UCSD-AML1 (cell line): ENCODE results near the gene MCOLN3.
"Not testable (repeated sequence)": the region's sequence is repeated elsewhere in the genome, so short reads cannot be mapped to it uniquely, and the experiment has no call there.

Source experiments
- DNase-seq: peaks from one replicate; lab custom pipeline; 2025; ENCODE audit not compliant: unreplicated experiment; lab: John Stamatoyannopoulos, UW

Gene MCOLN3

DNA sequence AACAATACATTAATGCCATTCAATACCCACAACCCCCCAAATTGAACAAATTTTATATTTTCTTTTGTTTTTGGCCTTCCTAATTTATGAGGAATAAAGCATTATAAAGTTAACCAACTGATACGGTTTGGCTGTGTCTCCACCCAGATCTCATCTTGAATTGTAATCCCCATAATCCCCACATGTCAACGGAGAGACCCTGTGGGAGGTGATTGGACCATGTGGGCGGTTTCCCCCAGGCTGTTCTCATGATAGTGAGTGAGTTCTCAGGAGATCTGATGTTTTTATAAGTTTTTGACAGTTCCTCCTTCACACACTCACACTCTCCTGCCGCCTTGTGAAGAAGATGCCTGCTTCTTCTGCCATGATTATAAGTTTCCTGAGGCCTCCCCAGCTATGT lies 6.4 kb upstream of the MCOLN3 start:
- DNase-seq = no peak

DNA sequence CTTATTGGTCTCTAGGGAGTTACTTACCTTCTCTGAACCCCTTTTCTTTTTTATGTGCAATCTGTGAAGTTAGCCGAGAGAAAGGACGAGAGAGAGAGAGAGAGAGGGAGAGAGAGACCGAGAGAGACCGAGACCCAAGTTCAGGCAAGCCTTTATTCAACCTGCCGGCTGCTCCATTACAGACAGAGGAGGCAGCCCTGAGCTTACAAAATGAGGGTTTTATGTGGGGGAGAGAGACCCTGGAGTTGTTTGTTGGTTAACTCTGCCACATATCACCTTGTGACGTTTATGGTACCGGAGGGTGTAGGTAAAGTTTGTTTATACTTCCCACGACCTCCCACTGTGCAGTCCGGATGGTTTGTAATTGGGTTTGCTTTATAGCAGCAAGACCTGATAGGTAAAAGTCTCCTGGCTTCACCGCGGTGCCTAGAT lies 1.5 kb upstream of the MCOLN3 start:
- DNase-seq = no peak

DNA sequence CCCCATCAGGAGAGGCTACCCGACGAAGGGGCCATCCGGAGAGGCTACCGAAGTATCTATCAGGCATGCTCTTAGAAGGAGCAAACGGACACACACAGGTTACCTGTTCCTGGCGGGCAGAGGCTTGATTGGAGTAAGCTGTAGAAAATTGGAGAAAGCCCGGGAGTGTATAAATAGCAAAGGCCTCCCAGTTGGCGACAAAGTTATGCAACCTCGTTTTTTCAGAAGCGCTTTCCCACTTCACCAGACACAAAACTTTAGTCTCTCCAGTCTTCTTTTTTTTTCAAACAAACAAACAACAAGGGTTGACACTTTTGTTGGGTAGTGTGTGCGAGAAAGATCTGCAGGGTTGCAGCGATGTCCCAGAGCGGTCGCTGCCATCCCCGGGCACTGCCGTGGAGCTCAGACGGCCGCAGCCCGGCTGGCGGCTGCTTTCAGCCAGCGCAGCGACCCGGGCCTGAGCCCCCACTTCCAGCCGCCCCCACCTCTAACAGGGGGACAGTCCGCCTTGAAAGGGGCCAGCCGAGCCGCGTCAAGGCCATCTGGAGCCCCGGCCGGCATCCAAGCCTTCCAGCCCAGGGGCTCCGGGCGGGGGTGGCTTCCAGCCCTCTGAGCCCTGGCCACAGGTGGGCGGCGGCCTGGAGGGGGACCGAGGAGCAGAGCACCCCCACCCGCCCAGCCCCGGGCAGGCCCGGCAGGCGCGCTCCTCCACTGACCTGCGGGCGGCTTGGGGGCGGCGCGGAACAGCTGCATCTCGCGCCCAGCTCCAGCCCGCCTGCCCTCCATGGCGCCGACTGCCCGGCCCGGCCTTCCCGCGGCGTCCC lies 616 bp downstream of the MCOLN3 start:
- DNase-seq = no peak

DNA sequence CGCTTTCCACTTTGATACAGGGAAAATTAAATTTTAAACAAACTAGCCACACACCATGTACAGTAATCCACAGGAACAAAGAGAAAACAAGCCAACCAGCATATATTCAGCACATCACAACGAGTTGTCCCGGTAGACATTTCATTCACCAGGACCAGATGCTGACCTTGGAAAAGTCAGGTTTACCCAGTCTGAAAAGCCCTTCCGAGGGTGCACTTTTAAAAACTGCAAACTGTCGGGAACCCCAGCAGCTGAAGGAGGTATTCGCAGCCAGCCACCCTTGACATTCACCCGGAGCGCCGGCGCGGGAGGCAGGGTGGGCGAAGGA lies 1.2 kb downstream of the MCOLN3 start:
- DNase-seq = no peak

DNA sequence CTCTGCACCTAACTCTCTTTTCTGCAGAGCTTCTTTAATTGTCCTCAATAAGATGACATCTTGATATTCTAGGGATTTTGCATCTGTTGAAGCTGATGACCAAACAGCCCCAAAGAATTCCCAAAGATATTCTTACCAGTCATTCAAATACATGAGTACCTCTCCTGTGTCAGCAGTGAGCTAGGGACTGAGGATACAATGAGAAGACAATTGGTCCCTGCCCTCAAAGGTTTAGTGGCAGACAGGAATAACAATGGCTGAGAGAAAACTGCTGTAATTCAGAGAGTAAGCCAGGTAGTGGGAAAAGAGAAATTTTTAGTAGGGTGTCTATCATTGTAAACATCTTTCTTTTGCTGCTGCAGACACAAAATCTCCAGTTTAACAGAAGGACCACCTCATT lies 5.9 kb downstream of the MCOLN3 start:
- DNase-seq = no peak

DNA sequence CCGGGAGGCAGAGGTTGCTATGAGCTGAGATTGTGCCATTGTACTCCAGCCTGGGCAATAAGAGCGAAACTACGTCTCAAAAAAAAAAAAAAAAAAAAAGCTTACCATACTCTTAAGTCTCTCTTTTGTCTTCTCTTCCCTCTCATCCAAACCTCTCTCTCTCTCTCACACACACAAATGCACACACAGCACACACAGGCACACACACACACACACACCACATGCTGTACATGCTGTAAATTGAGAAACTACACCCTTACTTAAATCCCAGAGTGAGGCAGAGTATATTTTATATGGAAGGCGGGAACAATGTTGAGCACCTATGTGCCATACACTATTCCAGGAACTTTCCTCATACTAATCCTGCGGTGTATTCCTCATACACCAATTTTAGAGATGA lies 6.5 kb downstream of the MCOLN3 start:
- DNase-seq = no peak

DNA sequence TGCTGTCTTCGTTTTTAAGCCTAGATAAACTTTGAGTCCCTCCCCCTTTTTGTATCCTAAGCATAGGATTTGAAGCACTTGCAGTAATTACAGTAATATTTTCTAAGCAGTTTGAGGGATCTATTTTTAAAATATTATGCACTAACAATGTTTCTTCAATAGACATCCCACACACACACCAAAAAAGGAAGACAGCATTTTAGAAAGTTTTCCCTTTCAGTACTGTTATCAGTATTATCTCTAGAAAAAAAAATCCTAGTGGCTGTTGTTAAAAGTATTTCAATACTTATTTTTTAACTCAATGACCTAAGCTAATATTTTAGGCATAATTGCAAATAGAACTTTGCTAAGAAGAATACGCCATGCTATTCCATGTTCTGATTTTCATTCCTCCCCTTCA lies 15.1 kb downstream of the MCOLN3 start:
- no peak for DNase-seq

DNA sequence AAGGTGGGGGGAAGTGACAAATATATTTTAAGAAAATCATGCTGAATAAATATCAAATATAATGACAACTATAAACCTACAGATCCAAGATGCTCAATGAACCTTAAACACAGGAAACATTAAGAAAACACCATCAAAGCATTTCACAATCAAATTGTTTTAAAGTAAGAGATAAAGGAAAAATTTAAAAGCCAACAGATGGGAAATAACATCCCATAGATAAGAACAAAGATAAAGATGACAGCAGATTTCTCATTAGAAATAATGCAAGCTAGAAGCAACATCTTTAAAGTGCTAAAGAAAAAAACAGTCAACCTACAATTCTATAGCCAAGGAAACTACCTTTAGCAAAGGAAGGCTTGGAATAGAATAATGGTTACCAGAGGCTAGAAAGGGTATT lies 17.8 kb downstream of the MCOLN3 start:
- no peak for DNase-seq

DNA sequence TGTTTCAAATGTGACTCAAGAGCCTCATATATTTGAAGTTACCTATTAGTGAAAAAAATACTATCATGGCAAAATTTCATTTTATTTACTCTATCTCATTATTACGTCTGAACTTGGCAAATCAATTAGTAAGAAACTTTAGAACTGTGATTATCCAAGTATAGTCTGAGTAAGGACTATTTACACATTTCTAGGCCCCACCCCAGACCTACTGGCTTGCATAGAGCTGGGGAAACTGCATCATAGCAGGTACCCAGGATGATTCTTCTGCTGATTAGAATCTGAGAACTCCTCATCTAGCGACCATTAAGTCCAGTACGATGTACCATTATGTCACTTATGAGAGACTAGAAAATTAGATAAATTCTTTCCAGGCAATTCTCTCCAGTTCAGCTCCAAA lies 20.1 kb downstream of the MCOLN3 start:
- DNase-seq = no peak

DNA sequence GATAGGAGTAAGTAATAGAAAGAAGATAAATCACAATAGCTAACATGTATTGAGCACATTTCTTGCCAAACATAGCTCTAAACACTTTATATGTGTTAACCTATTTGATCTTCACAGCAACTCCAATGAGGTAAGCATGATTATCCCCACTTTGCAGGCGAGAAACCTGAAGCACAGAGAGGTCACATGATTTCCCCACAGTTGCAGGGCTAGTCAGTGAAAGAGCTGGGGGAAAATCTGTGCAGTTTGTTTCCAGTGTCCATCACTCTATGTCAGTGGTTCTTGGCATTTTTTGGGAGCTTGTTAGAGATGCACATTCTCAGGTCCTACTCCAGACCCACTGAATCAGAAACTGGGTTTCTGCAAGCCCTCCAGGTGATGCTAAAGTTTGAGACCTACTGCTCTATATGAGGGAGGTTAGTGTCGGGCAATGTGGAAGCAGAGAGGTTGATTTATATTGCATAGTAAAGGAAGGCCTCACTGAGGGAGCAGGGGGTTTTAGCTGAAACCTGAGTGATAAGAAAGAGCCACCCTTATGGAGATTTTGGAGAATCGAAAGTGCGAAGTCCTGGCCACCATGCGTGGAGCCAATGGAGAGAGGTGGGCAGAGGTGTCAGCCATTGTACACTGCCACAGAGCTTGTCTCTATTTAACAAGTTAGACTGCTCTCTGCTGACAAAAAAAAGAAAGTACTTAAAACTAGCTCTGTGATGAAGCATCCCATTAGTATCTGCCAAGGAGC lies 20.9 kb downstream of the MCOLN3 start:
- no peak for DNase-seq

DNA sequence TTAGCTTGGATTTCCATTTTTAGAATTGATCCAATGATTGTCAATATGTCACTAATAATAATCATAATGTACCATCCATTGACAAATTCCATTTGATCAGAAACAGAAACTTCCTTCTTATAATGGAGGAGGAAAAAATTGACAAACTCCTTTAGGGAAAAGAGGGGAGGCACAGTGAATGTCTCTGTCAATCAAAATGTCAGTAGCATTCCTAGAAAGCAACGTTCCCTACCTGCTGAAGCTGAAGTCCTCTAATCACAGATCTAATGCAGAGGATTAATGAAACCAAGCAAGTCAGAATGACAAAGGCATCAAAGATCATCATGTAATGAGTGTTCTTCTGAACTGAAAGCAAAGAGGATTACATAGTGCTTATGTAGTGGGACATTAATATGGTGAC lies 22.4 kb downstream of the MCOLN3 start:
- DNase-seq = no peak

DNA sequence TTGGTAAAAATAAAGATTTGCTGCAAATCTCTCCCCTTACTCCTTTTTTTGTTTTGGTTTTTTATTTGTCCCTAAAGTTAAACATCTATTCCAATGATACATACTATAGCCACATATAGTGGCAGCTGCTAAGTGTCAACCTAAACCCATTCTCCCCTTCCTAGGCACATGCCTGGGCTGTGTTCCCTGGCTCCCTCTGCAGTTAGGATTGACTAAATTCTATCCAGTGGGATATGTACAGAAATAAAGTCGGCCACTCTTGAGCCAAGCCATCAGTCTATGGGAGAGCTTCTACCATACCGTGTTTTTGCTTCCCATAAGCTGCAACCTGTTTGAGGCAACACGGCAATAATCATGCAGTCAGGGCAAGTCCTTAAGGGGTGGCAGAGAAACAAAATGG lies 23.6 kb downstream of the MCOLN3 start:
- no peak for DNase-seq

DNA sequence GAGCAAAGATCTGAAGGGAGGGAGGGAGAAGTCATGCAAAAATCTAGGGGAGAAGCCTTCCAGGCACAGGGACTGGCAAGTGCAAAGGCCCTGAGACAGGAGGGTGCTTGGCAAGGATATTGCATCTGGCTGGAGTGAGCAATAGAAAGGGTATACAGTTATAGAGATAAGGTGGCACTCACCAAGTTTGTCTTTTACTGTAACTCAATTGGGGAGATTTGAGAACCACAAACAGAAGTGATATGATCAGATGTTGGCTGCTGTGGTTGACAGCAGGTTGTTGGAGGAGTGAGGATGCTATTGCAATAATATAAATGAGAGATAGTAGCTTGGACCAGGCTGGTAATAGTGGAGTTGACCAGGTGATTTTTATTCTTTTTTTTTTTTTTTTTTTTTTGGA lies 25.6 kb downstream of the MCOLN3 start:
- DNase-seq = no peak

DNA sequence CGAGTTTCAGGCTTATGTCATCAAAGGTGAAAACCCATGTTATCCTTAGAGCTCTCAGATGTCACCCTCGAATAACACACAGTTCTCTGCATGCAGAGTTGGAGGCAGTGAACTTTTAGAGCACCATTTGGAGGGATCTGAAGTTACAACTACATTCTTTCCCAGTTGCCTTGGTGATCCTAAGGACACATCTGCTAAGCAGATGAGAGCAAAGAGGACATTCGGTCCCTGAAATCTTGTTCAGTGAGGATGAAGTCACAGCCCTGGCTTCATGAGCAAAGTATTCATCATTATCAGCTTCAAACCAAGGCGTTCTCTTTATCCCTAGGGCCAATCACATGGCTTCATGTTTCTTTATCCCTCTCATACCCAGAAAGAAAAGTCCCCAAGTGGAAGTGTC lies 28.3 kb downstream of the MCOLN3 start:
- no peak for DNase-seq

DNA sequence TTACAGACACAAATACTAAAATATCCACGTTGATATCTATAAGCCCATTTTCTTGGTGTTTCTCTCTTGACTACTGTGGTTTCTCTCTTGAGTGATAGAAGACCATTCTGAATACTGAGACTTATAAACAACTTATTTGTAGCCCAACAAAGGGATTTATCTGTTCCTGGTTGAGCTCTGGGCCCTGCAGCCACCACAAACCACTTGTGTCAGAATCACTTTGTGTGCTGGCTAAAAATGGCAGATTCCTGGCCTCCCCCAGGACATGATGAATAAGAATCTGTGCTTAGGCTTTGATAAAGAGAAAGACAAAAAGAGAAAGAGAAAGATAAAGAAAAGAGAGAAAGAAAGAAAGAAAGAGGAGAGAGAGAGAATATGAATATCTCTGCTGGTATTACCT lies 32.5 kb downstream of the MCOLN3 start:
- no peak for DNase-seq

DNA sequence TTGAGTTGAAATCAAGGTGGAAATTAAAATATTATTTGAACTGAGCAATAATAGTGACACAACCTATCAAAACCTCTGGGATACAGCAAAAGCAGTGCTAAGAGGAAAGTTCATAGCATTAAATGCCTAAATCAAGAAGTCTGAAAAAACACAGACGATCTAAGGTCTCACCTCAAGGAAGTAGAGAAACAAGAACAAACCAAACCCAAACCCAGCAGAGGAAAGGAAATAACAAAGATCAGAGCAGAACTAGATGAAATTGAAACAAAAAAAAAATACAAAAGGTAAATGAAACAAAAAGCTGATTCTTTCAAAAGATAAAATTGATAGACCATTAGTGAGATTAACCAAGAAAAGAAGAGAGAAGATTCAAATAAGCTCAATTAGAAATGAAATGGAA lies 42.7 kb downstream of the MCOLN3 start:
- not testable (repeated sequence) for DNase-seq

DNA sequence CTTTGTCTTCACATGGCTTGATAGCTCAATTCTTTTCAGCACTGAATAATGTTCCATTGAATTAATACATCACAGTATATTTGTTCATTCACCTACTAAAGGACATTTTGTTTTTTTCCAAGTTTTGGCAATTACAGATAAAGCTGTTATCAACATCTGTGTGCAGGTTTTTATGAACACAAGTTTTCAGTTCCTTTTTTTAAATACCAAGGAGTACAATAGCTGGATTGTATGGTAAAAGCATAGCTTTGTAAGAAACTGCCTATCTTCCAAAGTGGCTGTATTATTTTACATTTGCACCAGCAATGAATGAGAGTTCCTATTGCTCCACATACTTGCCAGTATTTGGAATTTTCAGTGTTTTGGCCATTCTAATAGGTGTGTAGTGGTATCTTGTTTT lies 46.6 kb downstream of the MCOLN3 start:
- no peak for DNase-seq

DNA sequence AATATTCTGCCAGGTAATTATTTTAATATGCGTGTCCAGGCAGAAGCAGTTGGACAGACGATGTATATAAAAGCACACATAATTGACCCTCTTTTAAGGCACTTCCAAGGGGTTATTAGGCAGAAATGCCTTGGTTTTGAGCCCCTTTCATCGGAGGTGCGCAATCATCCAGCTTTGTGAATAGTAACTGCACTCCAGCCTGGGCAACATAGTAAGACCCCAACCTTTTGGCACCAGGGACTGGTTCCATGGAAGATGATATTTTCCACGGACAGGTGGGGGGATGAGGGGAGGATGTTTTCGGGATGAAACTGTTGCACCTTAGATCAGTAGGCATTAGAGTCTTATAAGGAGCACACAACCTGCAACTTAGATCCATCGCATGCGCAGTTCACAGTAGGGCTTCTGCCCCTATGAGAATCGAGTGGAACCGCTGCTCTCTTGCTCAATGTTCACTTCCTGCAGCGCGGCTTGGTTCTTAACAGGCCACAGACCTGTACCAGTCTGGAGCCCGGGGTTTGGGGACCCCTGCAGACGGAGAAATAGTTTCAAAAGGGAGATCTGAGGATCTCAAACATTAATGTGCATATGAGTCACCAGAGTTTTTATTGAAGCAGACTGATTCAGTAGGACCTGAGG lies 49.5 kb downstream of the MCOLN3 start:
- no peak for DNase-seq

DNA sequence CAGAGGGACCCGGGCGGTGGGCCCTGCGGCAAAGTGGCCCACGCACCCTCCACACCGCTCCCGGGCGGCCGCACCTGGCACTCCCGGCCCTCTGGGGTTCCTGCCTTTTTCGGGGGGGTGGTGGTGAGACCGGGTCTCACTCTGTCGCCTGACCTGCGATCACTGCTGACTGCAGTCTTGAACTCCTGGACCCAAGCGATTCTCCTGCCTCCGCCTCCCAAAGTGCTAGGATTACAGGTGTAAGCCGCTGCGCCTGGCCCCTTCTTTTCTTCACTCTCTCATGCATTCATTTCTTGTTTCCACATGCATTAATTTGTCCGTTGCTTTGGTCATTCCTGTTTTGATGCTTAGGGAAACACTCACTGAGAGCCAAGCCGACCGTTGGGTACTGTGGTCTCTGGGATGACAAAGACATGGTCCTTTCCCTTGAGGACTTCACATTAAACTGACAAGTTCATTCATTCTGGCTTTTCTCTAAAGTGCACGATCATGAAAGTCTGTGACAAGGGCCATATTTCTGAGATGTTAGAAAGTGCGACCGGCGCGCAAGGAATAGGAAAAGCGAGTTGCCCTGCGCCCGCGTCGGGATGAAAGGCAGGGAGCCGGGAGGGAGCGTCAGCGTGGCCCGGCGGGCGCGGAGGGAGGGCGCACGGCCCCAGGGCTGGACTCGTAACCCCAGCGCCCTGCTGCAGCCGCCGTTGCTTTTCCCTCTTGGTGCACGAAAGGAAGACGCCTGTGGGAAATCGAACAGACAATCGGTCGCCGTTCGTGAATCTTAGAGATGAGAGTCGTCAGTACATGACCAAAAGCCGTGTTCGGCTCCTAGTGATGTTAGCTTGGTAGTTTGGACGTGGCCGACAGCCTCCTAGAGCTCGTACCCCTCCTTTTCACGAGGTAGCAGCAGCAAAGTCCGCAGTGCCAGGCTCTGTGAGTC lies 50.4 kb downstream of the MCOLN3 start:
- no peak for DNase-seq

DNA sequence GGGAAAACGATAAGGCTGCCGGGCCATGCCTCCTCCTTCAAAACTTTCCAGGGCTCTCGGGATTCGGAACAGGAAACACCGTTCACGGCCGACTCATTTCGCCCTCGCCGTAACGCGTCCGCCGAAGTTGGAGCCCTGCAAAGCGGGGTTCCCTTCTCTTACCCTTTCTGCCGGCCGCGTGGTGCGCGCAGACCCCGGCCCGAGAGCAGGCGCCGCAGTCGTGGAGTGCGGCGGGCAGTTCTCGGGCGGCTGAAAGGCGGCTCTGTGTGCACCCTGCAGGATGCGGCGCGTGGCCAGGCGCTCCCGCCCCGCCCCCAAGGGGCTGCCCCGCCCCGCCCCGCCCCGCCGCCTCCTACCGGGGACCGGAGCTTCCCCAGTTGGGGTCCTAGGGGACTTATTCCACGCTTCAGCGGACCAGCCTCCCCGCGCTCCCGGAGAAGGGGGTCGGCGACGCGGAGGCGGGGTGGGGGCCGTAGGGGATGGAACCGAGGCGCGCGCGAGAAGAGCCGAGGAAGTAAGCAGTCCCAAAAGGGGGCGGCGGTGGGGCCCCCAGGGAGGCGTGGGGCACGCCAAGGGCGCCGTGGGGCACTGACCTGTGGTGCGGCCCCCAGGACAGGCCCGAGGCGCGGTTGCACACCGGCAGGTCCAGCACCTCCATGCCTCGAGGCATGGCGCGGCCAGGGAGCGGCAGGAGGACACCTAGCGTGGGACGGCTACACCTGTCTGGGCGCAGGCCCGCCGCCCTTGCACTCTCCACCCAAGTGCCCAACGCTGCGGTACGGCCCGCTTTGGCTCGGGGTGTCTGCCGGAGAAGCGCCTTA lies 51.2 kb downstream of the MCOLN3 start, which contains the start of gene MCOLN2:
Gene MCOLN2, minus strand, starts transcription at position 268 of the 821 bp plus-strand sequence. Its CDS starts 241 bp downstream, at position 27.
- no peak for DNase-seq
